ENCODE data around the gene FAM161B.

Gene FAM161B

GRCh38 chr14:73949752-73950734 is at the start of gene FAM161B, which contains the start of gene COQ6:
TSS of gene FAM161B (minus strand) at chr14:73950094. CDS start at chr14:73950026, 68 bp downstream.
TSS of gene COQ6 (plus strand) at chr14:73950302. CDS start at chr14:73950333, 31 bp downstream.
- ChIA-PET CTCF (interaction anchor here (0.7 to 1.3 kb wide), 6 partner anchors 8 to 52 kb away, joined by 3 to 5 read pairs (median 4); no protein-coding TSS in a partner anchor), POLR2A (interaction anchor here (0.7 kb wide), 1 partner anchor 9 kb away, joined by 3 read pairs; no protein-coding TSS in a partner anchor)
- DNase-seq (ENCODE audit: extremely low spot score), result peak; percentile 89

GRCh38 chr14:73998726-73999125 is 48.8 kb upstream of the FAM161B start:
- ChIA-PET POLR2A (no interaction called here), CTCF (interaction anchor here (0.9 to 1.4 kb wide), 2 partner anchors 12 kb away, joined by 3 read pairs; no protein-coding TSS in a partner anchor)
- TF ChIP-seq CTCF (IDR thresholded peaks at IDR 0.05; ENCODE audit: control extremely low read depth, extremely low read depth, low read depth, missing control alignments), result no peak
- DNase-seq (ENCODE audit: extremely low spot score), result no peak

More at GRCh38 chr14:73949752-73950734, at the start of gene FAM161B, which contains the start of gene COQ6:
- TF ChIP-seq CTCF (IDR thresholded peaks at IDR 0.05; ENCODE audit: control extremely low read depth, extremely low read depth, low read depth, missing control alignments), result peak; percentile 21

- ChIA-PET CTCF (interaction anchor here (0.8 to 2.5 kb wide), 5 partner anchors 9 to 39 kb away, joined by 3 to 8 read pairs (median 4); no protein-coding TSS in a partner anchor), POLR2A (no interaction called here)
- no peak for DNase-seq (ENCODE audit: extremely low spot score)
- no peak for TF ChIP-seq CTCF (IDR thresholded peaks at IDR 0.05; ENCODE audit: control extremely low read depth, extremely low read depth, low read depth, missing control alignments)
These were observed 48.1 kb upstream of the FAM161B start for GRCh38 chr14:73997944-73998447.

- TF ChIP-seq CTCF (IDR thresholded peaks at IDR 0.05; ENCODE audit: control extremely low read depth, extremely low read depth, low read depth, missing control alignments), result no peak
- POLR2A ChIA-PET, result no interaction called here
- no peak for DNase-seq (ENCODE audit: extremely low spot score)
- CTCF ChIA-PET, result interaction anchor here (0.8 to 2.5 kb wide), 4 partner anchors 10 to 39 kb away, joined by 3 to 8 read pairs (median 4); no protein-coding TSS in a partner anchor
These were observed 47.4 kb upstream of the FAM161B start for GRCh38 chr14:73997108-73997943.

GRCh38 chr14:73996731-73997107 is 46.8 kb upstream of the FAM161B start:
- ChIA-PET CTCF (interaction anchor here (1.6 to 2.5 kb wide), 3 partner anchors 11 to 38 kb away, joined by 4 to 8 read pairs (median 4); no protein-coding TSS in a partner anchor), POLR2A (no interaction called here)
- no peak for TF ChIP-seq CTCF (IDR thresholded peaks at IDR 0.05; ENCODE audit: control extremely low read depth, extremely low read depth, low read depth, missing control alignments)
- no peak for DNase-seq (ENCODE audit: extremely low spot score)
